Panc1 (cell line): ENCODE measurements around the gene SLC7A14. TPM values are rescaled to one million over a fixed set of nuclear protein-coding genes. Genes with fewer than 3 reads are reported as not detected.

Experiments
- ATAC-seq: fragments of 200-7000 bp; cut with Tn5 transposase; 2 replicates; pipeline ENCODE4 v1.9.1; 2020; ENCODE audit warnings: mild to moderate bottlenecking, moderate library complexity
- BruUV-seq: library from RNA; stranded (reverse); fragments of 400-500 nt; replicated peaks from 2 replicates; lab custom pipeline; 2021; lab: Mats Ljungman, UMichigan
- CTCF ChIA-PET: fragments of 300-600 bp; sonication (Branson Sonifier 250); formaldehyde crosslinking; loops from one replicate; lab custom pipeline; 2022; ENCODE audit warnings: antibody characterized with exemption; lab: Charles Lee
- POLR2A ChIA-PET: fragments of 300-600 bp; sonication (Branson Sonifier 250); formaldehyde crosslinking; loops from one replicate; lab custom pipeline; 2022; ENCODE audit warnings: antibody characterized with exemption; lab: Charles Lee
- DNase-seq: peaks from one replicate; pipeline ENCODE4 v3.0.0-alpha.2; 2010; ENCODE audit warnings: low read depth, low spot score
- H3K27ac ChIP-seq: 2 replicates; pipeline ENCODE4 v1.5.1; 2011; ENCODE audit warnings: mild to moderate bottlenecking, low read length, inconsistent platforms
- H3K27me3 ChIP-seq: fragments of 200-500 bp; sonication (Bioruptor generic); 2 replicates; pipeline ENCODE4 v1.6.0; 2014; ENCODE audit warnings: low read length, inconsistent platforms; ENCODE audit not compliant: control insufficient read depth, insufficient read depth
- H3K36me3 ChIP-seq: fragments of 200-500 bp; sonication (Bioruptor generic); 2 replicates; pipeline ENCODE4 v1.5.1; 2014; ENCODE audit warnings: inconsistent platforms, mild to moderate bottlenecking, low read length, moderate library complexity; ENCODE audit not compliant: control insufficient read depth, insufficient read depth
- H3K4me1 ChIP-seq: 2 replicates; pipeline ENCODE4 v1.5.1; 2011; ENCODE audit warnings: inconsistent platforms, mild to moderate bottlenecking, low read length, moderate library complexity; ENCODE audit not compliant: control insufficient read depth, insufficient read depth
- H3K4me3 ChIP-seq, 2 experiments: 2 replicates each; pipeline ENCODE4 v1.5.1; 2011 to 2012; ENCODE audit warnings: low read depth in 2 of 2, low read length in 2 of 2, mild to moderate bottlenecking in 2 of 2, inconsistent platforms in 1 of 2, moderate library complexity in 1 of 2
- H3K9me3 ChIP-seq: fragments of 200-500 bp; sonication (Bioruptor generic); 2 replicates; pipeline ENCODE4 v1.5.1; 2014; ENCODE audit warnings: low read depth, mild to moderate bottlenecking, inconsistent platforms, low read length, moderate library complexity; ENCODE audit not compliant: control insufficient read depth, insufficient read depth
- POLR2AphosphoS5 ChIP-seq: IDR thresholded peaks from 2 replicates; pipeline ENCODE4 v1.6.1; 2012; ENCODE audit warnings: mild to moderate bottlenecking, low read depth, low read length, moderate library complexity
- SIN3A ChIP-seq: IDR thresholded peaks from 2 replicates; pipeline ENCODE4 v1.6.1; 2012; ENCODE audit warnings: low read depth, mild to moderate bottlenecking, low read length, moderate library complexity, borderline replicate concordance; ENCODE audit not compliant: insufficient read depth
- TCF7L2 ChIP-seq: IDR thresholded peaks from 2 replicates; pipeline ENCODE4 v1.6.1; 2011; ENCODE audit warnings: mild to moderate bottlenecking, low read depth, low read length, inconsistent platforms
- in situ Hi-C: cut with HindIII; loops from 2 replicates; pipeline ENCODE4 v1.10.0; 2016; ENCODE audit warnings: low sequenced_read_pairs, low pct_unique_long_range_greater_than_20kb
- intact Hi-C: fragments of 100-400 bp; cut with micrococcal nuclease; formaldehyde crosslinking; loops from one replicate; pipeline ENCODE4 v1.10.0; 2022; ENCODE audit not compliant: unreplicated experiment
- total RNA-seq: library from RNA; stranded (reverse); gene quantifications from one replicate; pipeline ENCODE4 v1.2.1, GENCODE V29; 2021; ENCODE audit not compliant: unreplicated experiment
- TF ChIP-seq, protein P1 (sequence below), 2 experiments: IDR thresholded peaks; 2 replicates each; pipeline ENCODE4 v1.6.1; 2011 to 2012; ENCODE audit warnings: low read depth in 2 of 2, control low read depth in 1 of 2, low read length in 1 of 2, mild to moderate bottlenecking in 1 of 2, moderate library complexity in 1 of 2; ENCODE audit not compliant: insufficient read depth in 1 of 2
- TF ChIP-seq, protein P2 (sequence below): fragments of 450-650 bp; IDR thresholded peaks from 2 replicates; pipeline ENCODE4 v1.5.1; 2017; ENCODE audit warnings: mild to moderate bottlenecking

SLC7A14 gene
- total RNA-seq, 1 experiment from 2014 or later: not detected

DNA sequence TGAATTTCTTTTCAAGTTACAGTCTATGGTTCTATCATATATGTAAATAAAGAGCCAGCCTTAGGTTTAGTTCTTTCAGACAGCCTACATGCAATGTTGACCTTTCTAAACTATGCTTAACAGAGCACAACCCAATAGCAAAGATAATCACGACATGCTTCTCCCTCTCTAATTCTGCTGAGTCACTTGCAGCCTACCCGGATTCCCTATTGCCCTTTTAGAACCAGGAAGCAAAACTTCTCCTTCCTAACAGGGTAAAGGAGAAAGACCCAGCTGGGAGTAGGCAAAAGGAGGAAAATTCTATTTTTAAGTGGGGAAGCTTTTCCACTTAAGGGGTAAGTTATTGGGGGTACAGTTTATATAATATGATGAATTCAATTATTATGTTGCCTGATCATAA, 79.3 kb downstream of the SLC7A14 start:
- H3K4me3 ChIP-seq: no peak overlapping the region
- ChIA-PET POLR2A (no interaction called here), CTCF (no interaction called here)
- H3K9me3 ChIP-seq: no peaks in the 10 kb centered on the region
- in situ Hi-C loops (no loop called here), intact Hi-C loops (no loop called here)
- H3K27me3 ChIP-seq: no peaks in the 10 kb centered on the region
- no peak for ATAC-seq
- TF ChIP-seq, protein P1, sequence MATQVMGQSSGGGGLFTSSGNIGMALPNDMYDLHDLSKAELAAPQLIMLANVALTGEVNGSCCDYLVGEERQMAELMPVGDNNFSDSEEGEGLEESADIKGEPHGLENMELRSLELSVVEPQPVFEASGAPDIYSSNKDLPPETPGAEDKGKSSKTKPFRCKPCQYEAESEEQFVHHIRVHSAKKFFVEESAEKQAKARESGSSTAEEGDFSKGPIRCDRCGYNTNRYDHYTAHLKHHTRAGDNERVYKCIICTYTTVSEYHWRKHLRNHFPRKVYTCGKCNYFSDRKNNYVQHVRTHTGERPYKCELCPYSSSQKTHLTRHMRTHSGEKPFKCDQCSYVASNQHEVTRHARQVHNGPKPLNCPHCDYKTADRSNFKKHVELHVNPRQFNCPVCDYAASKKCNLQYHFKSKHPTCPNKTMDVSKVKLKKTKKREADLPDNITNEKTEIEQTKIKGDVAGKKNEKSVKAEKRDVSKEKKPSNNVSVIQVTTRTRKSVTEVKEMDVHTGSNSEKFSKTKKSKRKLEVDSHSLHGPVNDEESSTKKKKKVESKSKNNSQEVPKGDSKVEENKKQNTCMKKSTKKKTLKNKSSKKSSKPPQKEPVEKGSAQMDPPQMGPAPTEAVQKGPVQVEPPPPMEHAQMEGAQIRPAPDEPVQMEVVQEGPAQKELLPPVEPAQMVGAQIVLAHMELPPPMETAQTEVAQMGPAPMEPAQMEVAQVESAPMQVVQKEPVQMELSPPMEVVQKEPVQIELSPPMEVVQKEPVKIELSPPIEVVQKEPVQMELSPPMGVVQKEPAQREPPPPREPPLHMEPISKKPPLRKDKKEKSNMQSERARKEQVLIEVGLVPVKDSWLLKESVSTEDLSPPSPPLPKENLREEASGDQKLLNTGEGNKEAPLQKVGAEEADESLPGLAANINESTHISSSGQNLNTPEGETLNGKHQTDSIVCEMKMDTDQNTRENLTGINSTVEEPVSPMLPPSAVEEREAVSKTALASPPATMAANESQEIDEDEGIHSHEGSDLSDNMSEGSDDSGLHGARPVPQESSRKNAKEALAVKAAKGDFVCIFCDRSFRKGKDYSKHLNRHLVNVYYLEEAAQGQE (IDR thresholded peaks at IDR 0.05; ENCODE audit: insufficient read depth in 1 of 2, low read depth in 2 of 2, low read length in 1 of 2): no peak
- TF ChIP-seq SIN3A (no peak), TCF7L2 (no peak), POLR2AphosphoS5 (no peak)
- TF ChIP-seq, protein P2, sequence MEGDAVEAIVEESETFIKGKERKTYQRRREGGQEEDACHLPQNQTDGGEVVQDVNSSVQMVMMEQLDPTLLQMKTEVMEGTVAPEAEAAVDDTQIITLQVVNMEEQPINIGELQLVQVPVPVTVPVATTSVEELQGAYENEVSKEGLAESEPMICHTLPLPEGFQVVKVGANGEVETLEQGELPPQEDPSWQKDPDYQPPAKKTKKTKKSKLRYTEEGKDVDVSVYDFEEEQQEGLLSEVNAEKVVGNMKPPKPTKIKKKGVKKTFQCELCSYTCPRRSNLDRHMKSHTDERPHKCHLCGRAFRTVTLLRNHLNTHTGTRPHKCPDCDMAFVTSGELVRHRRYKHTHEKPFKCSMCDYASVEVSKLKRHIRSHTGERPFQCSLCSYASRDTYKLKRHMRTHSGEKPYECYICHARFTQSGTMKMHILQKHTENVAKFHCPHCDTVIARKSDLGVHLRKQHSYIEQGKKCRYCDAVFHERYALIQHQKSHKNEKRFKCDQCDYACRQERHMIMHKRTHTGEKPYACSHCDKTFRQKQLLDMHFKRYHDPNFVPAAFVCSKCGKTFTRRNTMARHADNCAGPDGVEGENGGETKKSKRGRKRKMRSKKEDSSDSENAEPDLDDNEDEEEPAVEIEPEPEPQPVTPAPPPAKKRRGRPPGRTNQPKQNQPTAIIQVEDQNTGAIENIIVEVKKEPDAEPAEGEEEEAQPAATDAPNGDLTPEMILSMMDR: no peak
- H3K36me3 ChIP-seq: no peaks in the 10 kb centered on the region
- H3K27ac ChIP-seq: peak overlapping the region; percentile 29; the same call in 1 of the 2 replicates
- 0 out of 2 replicates have a peak, but pooled peaks cover 3% of the 10 kb centered on the region for H3K4me1 ChIP-seq
- BruUV-seq: no TSS peak
- DNase-seq: no peak

DNA sequence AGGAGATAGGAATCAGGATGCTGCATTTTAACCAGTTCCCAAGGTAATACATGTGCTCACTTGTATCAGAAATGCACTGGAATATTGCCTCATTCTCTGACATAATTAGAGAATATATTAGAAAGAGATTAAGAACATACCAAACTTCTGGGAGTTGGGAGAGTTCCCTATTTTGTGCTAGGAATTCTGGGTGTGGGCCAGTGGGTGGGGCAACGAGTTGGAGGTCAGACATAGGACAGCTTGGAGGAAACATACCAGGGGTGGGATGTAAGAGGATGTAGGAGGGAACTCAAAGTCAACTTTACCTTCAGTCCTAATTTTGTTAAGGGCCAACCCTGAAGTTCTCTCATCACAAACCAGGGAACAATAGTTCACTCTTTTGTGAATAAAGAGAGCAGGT, 83.6 kb downstream of the SLC7A14 start:
- no TSS peak for BruUV-seq
- POLR2A ChIA-PET: no interaction called here
- no peaks in the 10 kb centered on the region for H3K36me3 ChIP-seq

More for the DNA sequence above, 83.6 kb downstream of the SLC7A14 start:
- no peak for ATAC-seq
- H3K9me3 ChIP-seq: no peaks in the 10 kb centered on the region
- in situ Hi-C loops (no loop called here), intact Hi-C loops (no loop called here)
- H3K4me1 ChIP-seq: 0 out of 2 replicates have a peak, but pooled peaks cover 3% of the 10 kb centered on the region
- no peaks in the 10 kb centered on the region for H3K27me3 ChIP-seq
- no peak overlapping the region for H3K4me3 ChIP-seq
- no peak for DNase-seq
- TF ChIP-seq SIN3A (no peak), POLR2AphosphoS5 (no peak), TCF7L2 (no peak)
- TF ChIP-seq, protein P2: no peak
- TF ChIP-seq, protein P1 (IDR thresholded peaks at IDR 0.05; ENCODE audit: insufficient read depth in 1 of 2, low read depth in 2 of 2, low read length in 1 of 2): no peak
- no peak overlapping the region for H3K27ac ChIP-seq
- CTCF ChIA-PET: no interaction called here
